ENCODE results near the gene CCDC50.

Gene CCDC50

DNA sequence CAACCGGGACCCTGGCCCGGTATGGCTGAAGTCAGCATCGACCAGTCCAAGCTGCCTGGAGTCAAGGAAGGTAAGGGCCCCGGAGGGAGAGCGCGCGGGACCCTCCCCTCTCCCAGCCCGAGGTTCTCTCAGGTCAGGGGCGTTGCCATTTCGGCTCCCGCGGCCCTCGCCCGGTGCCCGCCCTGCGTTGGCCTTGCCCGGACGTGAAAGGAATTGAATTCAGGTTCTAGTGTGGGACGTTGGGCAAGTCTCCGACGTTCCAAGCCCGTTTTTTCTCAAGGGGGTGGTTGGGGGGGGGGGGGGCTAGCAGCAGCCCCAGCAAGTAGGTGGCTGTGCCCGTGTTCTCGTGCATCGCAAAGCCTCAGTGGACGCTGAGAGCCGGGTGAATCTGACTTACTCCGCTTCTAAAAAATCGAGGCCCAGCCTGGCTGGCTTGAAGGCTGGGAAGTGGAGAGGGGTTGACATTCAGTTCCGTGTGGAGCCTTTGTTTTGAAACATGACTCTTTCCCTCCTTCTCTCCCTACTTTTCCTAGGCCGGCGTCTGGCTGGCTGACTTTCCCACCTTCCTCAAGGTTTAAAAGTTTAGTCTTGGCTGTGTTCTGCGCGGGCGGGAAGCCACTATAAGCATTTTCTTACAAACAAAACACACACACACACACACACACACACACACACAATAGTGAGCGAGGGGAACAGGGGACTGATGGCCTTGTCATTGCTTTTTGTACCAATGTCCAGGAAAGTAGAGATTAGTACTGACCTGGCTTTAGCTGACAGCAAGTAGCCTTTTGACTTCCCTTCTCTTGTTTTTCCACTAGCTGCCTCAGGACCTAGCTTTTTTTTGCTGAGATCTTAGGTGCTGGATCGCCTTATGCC, 698 bp downstream of the CCDC50 start, which contains the start of gene UTS2B:
Gene UTS2B, minus strand, starts transcription at position 873 of the 876 bp plus-strand sequence. CDS start 48,337 bp downstream, outside the sequence.
- H3K4me3 ChIP-seq (ENCODE audit: low read length): peak within 1 kb of the TSS; percentile 75
- peaks cover 22% of the 10 kb centered on the region for H3K4me1 ChIP-seq (ENCODE audit: insufficient read depth, low read length)
- no peaks in the 10 kb centered on the region for H3K27me3 ChIP-seq (ENCODE audit: insufficient read depth, low read length)
- no peaks in the 10 kb centered on the region for H3K36me3 ChIP-seq (ENCODE audit: insufficient read depth, low read length)
- H2AFZ ChIP-seq (ENCODE audit: low read depth, low read length): peak within 1 kb of the TSS; percentile 75
- H3K9me3 ChIP-seq (ENCODE audit: low read length): no peaks in the 10 kb centered on the region

DNA sequence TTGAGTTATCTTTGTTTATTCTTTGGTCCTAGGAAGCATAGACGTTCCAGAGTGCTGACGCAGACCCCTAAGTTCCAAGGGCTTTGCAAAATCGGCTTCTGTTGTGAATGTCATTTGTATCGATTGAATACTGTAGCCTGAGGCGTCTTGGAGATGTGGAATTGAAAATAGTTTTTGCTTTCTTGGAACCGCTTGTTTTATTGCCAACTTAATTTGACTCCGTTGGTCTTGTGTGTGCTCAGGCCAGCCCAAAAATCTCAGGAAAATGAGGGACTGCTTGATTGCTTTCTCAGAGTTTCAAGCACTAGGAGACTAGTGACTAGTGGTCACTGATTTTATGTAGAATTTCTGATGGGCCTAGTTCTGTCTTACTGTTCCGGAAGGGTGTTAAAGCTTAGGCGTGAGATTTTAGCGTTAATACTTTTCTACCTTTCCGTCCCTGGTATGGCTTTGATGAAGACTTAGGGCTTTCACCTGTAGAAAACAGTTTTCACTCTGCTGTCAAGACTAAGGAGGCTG, 1.4 kb downstream of the CCDC50 start:
- no peaks in the 10 kb centered on the region for H3K27me3 ChIP-seq (ENCODE audit: insufficient read depth, low read length)
- H3K4me3 ChIP-seq (ENCODE audit: low read length): peak overlapping the region; percentile 75
- H2AFZ ChIP-seq (ENCODE audit: low read depth, low read length): no peak overlapping the region
- no peaks in the 10 kb centered on the region for H3K36me3 ChIP-seq (ENCODE audit: insufficient read depth, low read length)
- H3K9me3 ChIP-seq (ENCODE audit: low read length): no peaks in the 10 kb centered on the region
- H3K4me1 ChIP-seq (ENCODE audit: insufficient read depth, low read length): peaks cover 22% of the 10 kb centered on the region

DNA sequence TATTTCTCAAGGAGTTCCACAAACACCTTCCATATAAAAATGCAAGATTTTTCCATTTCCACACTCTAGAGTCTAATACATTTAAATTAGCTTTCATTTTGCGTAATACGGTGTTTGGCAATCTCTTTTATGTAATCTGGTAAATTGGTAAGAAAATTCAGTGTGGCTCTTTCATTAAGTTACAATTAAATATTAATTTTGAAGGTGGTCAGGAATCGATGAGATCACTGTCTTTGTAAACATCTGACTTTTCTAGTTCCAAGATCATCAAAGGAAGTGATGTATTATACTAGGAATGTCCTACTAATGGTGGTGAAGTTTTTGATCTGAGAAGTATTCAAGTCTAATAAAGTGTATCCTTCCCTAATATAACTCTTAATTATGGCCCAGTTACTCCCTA, 2.2 kb downstream of the CCDC50 start:
- H2AFZ ChIP-seq (ENCODE audit: low read depth, low read length): no peak overlapping the region
- peaks cover 22% of the 10 kb centered on the region for H3K4me1 ChIP-seq (ENCODE audit: insufficient read depth, low read length)
- H3K4me3 ChIP-seq (ENCODE audit: low read length): peak overlapping the region; percentile 75
- H3K36me3 ChIP-seq (ENCODE audit: insufficient read depth, low read length): no peaks in the 10 kb centered on the region
- no peaks in the 10 kb centered on the region for H3K27me3 ChIP-seq (ENCODE audit: insufficient read depth, low read length)
- H3K9me3 ChIP-seq (ENCODE audit: low read length): no peaks in the 10 kb centered on the region

DNA sequence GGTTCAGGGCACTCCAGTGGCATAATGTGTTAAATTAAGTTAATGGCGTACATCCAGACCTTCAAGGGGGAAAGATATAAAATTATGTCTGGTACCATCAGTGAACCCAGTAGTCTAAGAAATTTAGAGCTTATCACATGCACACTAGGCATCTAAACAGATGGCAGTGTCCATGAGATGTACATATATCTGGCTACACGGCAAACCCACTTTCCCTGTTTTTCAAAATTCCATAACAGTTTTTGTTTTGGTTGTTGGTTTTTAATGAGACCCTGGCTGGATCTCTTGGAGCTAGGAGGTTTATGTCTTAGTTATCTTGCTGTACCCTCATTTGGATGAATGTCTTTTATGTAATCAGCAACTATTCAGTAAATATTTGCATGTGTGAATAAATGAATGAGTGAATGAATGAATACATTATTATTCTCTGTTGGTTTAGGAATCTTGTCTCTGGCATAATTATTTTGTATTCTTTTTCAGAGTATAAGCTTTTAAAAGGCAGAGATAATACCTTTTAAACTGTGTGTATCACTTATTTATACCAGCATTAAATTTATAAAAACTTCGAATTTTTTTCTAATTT, 4.2 kb downstream of the CCDC50 start:
- no peaks in the 10 kb centered on the region for H3K36me3 ChIP-seq (ENCODE audit: insufficient read depth, low read length)
- no peaks in the 10 kb centered on the region for H3K9me3 ChIP-seq (ENCODE audit: low read length)
- no peak overlapping the region for H2AFZ ChIP-seq (ENCODE audit: low read depth, low read length)
- no peaks in the 10 kb centered on the region for H3K27me3 ChIP-seq (ENCODE audit: insufficient read depth, low read length)
- H3K4me1 ChIP-seq (ENCODE audit: insufficient read depth, low read length): peaks cover 19% of the 10 kb centered on the region
- no peak overlapping the region for H3K4me3 ChIP-seq (ENCODE audit: low read length)

DNA sequence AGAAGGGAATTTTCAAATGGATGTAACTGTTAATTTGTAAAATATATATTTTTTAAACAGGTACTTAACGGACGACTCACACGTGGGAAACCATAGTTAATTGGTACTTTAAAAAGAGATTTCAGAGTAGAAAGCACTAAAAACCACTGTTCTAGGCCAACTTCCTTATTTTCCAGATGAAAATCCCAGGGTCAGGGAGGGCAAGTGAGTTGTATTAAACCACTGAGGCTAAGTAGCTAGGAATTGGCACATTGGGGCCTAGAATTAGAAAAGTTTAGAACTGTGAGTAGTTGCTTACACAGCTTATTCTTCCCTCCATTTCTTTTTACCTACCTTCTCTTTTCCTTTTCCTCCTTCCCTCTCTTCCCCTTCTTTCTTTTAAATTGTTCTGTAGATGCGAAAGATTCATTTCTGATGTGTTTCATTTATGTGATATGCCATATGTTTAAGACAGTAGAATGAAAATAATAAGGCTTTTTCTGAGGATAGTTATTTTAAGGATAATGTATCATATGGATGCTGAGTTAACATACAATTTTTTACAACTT, 5.2 kb downstream of the CCDC50 start:
- no peaks in the 10 kb centered on the region for H3K27me3 ChIP-seq (ENCODE audit: insufficient read depth, low read length)
- H2AFZ ChIP-seq (ENCODE audit: low read depth, low read length): no peak overlapping the region
- H3K4me3 ChIP-seq (ENCODE audit: low read length): no peak overlapping the region
- H3K4me1 ChIP-seq (ENCODE audit: insufficient read depth, low read length): peaks cover 14% of the 10 kb centered on the region
- H3K9me3 ChIP-seq (ENCODE audit: low read length): no peaks in the 10 kb centered on the region
- no peaks in the 10 kb centered on the region for H3K36me3 ChIP-seq (ENCODE audit: insufficient read depth, low read length)

DNA sequence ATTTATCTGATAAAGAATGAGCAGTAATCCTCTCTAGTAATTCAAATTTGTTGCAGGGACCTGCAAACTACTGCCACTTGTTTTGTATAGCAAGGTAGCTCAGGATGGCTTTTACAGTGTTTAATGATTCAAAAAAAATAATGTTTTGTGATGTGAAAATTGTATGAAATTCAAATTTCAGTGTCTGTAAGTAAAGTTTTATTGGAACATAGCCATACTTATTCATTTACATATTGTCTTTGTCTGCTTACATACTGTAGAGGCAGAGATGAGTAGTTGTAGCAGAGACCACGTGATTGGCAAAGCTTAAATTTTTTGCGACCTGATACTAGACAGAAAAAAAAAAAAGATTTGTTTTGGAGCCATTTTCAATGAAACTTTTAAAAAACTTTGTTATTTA, 7.6 kb downstream of the CCDC50 start:
- Histone ChIP-seq H3K9me3 (ENCODE audit: low read length) (no peaks in the 10 kb centered on the region), H3K27me3 (ENCODE audit: insufficient read depth, low read length) (no peaks in the 10 kb centered on the region), H3K4me3 (ENCODE audit: low read length) (no peak overlapping the region), H2AFZ (ENCODE audit: low read depth, low read length) (no peak overlapping the region), H3K36me3 (ENCODE audit: insufficient read depth, low read length) (no peaks in the 10 kb centered on the region), H3K4me1 (ENCODE audit: insufficient read depth, low read length) (peaks cover 5% of the 10 kb centered on the region)

DNA sequence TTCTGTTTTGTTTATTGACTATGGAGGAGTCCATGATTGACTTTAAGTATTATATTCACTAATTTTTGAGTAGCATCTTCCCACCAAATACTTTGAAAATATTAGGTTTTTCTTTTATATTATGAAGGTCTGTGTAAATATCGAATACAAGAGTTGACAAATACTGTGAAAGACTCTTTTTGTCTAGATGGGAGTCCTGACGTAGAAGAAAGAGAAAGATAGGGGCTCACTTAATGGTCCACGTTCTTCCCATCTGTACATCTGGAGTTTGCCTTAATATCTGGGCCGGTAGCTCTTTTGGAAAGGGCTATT, 8.9 kb downstream of the CCDC50 start:
- H2AFZ ChIP-seq (ENCODE audit: low read depth, low read length): no peak overlapping the region
- H3K4me3 ChIP-seq (ENCODE audit: low read length): no peak overlapping the region
- H3K27me3 ChIP-seq (ENCODE audit: insufficient read depth, low read length): no peaks in the 10 kb centered on the region
- H3K4me1 ChIP-seq (ENCODE audit: insufficient read depth, low read length): no peaks in the 10 kb centered on the region
- no peaks in the 10 kb centered on the region for H3K9me3 ChIP-seq (ENCODE audit: low read length)
- no peaks in the 10 kb centered on the region for H3K36me3 ChIP-seq (ENCODE audit: insufficient read depth, low read length)

DNA sequence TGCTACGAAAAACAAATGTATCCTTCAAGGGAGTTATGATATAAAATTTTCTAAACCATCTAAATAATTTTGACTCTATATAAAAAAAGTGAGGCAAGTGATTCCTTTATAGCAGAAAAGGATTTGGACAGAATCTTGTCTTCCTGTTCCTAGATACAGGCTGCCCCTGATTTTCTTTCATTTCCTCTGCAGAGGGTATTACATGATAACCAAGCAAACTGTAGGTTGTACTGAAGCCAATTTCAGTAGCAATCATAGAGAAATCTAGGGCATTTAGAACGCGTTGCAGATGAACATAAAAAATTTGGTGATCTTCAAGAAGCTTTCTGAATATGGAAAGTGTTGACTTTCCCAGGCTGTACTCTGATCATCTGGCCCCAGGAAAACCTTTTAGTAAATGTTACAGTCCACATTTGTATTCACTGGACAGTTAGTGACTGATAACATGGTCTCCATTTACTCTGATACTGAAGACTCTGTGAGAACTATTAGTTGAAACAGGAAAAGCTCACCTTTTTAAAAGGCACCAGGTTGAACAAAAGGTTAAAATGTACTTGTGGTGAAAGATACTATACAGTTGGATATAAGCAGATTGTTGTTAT, 10.2 kb downstream of the CCDC50 start:
- no peak overlapping the region for H3K4me3 ChIP-seq (ENCODE audit: low read length)
- no peak overlapping the region for H2AFZ ChIP-seq (ENCODE audit: low read depth, low read length)
- no peaks in the 10 kb centered on the region for H3K36me3 ChIP-seq (ENCODE audit: insufficient read depth, low read length)
- no peaks in the 10 kb centered on the region for H3K9me3 ChIP-seq (ENCODE audit: low read length)
- H3K27me3 ChIP-seq (ENCODE audit: insufficient read depth, low read length): no peaks in the 10 kb centered on the region
- H3K4me1 ChIP-seq (ENCODE audit: insufficient read depth, low read length): no peaks in the 10 kb centered on the region

DNA sequence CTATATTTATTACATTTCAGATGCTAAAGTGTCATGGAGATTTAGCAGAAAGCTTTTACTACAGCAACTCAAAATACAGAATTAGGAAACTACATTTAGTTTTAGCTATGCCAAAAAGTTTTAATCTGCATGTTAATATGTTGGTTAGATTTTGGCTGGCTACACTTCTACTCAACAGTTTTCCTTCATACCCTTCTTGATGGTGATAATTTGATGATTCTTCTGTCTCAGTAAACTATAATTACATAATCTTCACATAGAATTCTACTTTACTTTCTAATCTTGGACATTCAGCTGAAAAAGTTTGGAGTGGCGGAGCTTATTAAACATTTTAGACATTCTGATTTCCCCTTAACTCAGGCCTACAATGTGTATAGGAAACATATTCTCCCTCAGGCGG, 11.2 kb downstream of the CCDC50 start:
- H3K36me3 ChIP-seq (ENCODE audit: insufficient read depth, low read length): no peaks in the 10 kb centered on the region
- H3K4me3 ChIP-seq (ENCODE audit: low read length): no peak overlapping the region
- no peaks in the 10 kb centered on the region for H3K27me3 ChIP-seq (ENCODE audit: insufficient read depth, low read length)
- no peaks in the 10 kb centered on the region for H3K9me3 ChIP-seq (ENCODE audit: low read length)
- no peak overlapping the region for H2AFZ ChIP-seq (ENCODE audit: low read depth, low read length)
- H3K4me1 ChIP-seq (ENCODE audit: insufficient read depth, low read length): no peaks in the 10 kb centered on the region

DNA sequence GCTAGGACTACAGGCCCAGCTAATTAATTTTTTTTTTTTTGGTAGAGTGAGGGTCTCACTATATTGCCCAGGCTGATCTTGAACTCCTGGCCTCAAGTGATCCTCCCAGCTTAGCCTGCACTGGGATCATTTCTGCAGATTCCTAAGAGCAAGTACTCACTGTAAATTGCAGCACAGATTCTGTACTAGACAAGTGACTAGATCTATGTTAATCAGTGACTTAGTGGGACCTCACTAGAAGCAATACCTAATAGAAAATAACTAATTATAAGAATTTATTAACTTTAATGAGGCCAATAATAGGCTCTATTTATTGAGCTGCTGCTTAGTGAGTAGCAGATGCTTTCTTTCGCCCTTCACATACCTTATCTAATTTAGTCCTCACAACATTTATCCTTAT, 11.8 kb downstream of the CCDC50 start:
- no peaks in the 10 kb centered on the region for H3K4me1 ChIP-seq (ENCODE audit: insufficient read depth, low read length)
- H2AFZ ChIP-seq (ENCODE audit: low read depth, low read length): no peak overlapping the region
- no peak overlapping the region for H3K4me3 ChIP-seq (ENCODE audit: low read length)
- no peaks in the 10 kb centered on the region for H3K27me3 ChIP-seq (ENCODE audit: insufficient read depth, low read length)
- H3K36me3 ChIP-seq (ENCODE audit: insufficient read depth, low read length): no peaks in the 10 kb centered on the region
- H3K9me3 ChIP-seq (ENCODE audit: low read length): no peaks in the 10 kb centered on the region

DNA sequence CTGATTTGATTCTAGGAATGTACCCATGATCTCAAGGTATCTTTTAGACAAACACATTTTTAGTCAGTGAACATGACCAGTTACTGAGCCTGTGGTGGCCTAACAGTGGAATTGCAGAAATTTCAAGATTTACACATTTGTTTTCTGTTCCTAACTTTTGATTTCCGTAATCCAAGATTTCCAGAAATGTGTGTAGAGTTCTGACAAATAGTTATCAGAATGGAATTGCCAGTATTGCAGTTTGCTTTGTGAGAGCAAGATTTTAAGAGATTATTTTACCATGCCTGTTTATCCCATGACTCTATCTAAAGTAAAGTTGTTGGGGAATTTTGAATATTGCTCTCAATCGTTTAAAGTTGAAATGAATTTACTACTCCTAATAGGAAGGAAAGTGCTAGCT, 12.8 kb downstream of the CCDC50 start:
- Histone ChIP-seq H3K4me1 (ENCODE audit: insufficient read depth, low read length) (no peaks in the 10 kb centered on the region), H3K36me3 (ENCODE audit: insufficient read depth, low read length) (no peaks in the 10 kb centered on the region), H3K27me3 (ENCODE audit: insufficient read depth, low read length) (no peaks in the 10 kb centered on the region), H3K9me3 (ENCODE audit: low read length) (no peaks in the 10 kb centered on the region), H2AFZ (ENCODE audit: low read depth, low read length) (no peak overlapping the region), H3K4me3 (ENCODE audit: low read length) (no peak overlapping the region)

DNA sequence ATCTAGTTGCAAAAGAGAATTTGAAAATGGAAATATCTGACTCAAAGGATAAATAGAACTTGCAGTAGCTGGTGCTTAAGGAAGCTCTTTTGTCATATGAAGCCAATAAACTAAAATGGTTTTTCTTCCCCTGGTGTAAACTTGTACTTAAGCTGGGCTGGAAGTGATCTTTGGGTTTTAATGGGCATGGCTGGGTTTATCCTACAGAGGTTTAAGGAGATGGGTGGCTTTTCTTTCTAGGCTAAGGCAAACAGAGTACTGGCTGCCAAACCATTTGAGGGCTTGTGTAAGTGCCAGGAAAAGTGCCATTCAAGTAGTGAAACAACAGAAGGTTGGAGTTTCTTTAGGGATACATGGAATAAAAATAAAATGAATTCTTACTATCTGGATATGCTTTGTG, 13.2 kb downstream of the CCDC50 start:
- no peak overlapping the region for H2AFZ ChIP-seq (ENCODE audit: low read depth, low read length)
- H3K9me3 ChIP-seq (ENCODE audit: low read length): no peaks in the 10 kb centered on the region
- no peaks in the 10 kb centered on the region for H3K4me1 ChIP-seq (ENCODE audit: insufficient read depth, low read length)
- no peak overlapping the region for H3K4me3 ChIP-seq (ENCODE audit: low read length)
- H3K27me3 ChIP-seq (ENCODE audit: insufficient read depth, low read length): no peaks in the 10 kb centered on the region
- no peaks in the 10 kb centered on the region for H3K36me3 ChIP-seq (ENCODE audit: insufficient read depth, low read length)

DNA sequence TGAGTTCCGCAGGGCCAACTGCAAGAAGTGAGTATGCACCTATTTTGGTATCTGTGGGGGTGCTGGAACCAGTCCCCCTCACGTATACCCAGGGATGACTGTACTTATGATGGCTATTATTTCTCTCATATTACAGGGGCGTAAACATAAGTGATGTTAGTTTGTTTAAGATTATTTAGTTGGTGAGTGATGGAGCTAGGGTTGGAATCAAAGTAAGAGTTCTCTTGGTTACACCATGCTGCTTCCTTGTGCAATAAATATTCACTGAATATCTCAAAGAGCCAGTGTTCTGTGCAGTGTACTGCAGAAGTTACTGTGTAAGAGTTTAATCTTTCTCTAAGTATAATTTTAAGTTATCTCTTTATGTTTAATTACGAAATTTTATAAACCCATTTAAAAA, 13.9 kb downstream of the CCDC50 start:
- no peaks in the 10 kb centered on the region for H3K9me3 ChIP-seq (ENCODE audit: low read length)
- H3K4me1 ChIP-seq (ENCODE audit: insufficient read depth, low read length): no peaks in the 10 kb centered on the region
- H3K27me3 ChIP-seq (ENCODE audit: insufficient read depth, low read length): no peaks in the 10 kb centered on the region
- no peak overlapping the region for H3K4me3 ChIP-seq (ENCODE audit: low read length)
- H3K36me3 ChIP-seq (ENCODE audit: insufficient read depth, low read length): no peaks in the 10 kb centered on the region
- no peak overlapping the region for H2AFZ ChIP-seq (ENCODE audit: low read depth, low read length)
